Muscle layer of duodenum (tissue), 2 donors: Measurements from ENCODE around the gene STN1.

Experiments
- H3K27ac ChIP-seq: one replicate; pipeline ENCODE4 v1.7.0; 2013; ENCODE audit warnings: mild to moderate bottlenecking, low read length
- H3K27me3 ChIP-seq: one replicate; pipeline ENCODE4 v1.7.0; 2013; ENCODE audit warnings: low read depth, mild to moderate bottlenecking, control low read depth, low read length
- H3K36me3 ChIP-seq, 2 donors: one replicate each; pipeline ENCODE4 v1.7.0; 2013; ENCODE audit warnings: low read length in 2 of 2, control low read depth in 1 of 2, mild to moderate bottlenecking in 1 of 2; ENCODE audit not compliant: insufficient read depth in 2 of 2, control insufficient read depth in 1 of 2
- H3K4me1 ChIP-seq, 2 donors: one replicate each; pipeline ENCODE4 v1.7.0; 2013; ENCODE audit warnings: low read length in 2 of 2, mild to moderate bottlenecking in 2 of 2, control low read depth in 1 of 2, moderate library complexity in 1 of 2; ENCODE audit not compliant: insufficient read depth in 2 of 2, control insufficient read depth in 1 of 2
- H3K4me3 ChIP-seq, 2 donors: one replicate each; pipeline ENCODE4 v1.7.0; 2013; ENCODE audit warnings: low read length in 2 of 2, low read depth in 1 of 2, mild to moderate bottlenecking in 1 of 2
- H3K9me3 ChIP-seq, 2 donors: one replicate each; pipeline ENCODE4 v1.7.0; 2013; ENCODE audit warnings: low read length in 2 of 2, control low read depth in 1 of 2, mild to moderate bottlenecking in 1 of 2; ENCODE audit not compliant: control insufficient read depth in 1 of 2
- donor health status: healthy.

The STN1 gene

GRCh38 chr10:103893817-103894216 lies 24.2 kb downstream of the STN1 start:
- Histone ChIP-seq H3K4me3 (no peak overlapping the region), H3K27ac (peak overlapping the region; percentile 81), H3K4me1 (peaks cover 15 to 20% of the 10 kb centered on the region in 2 donors), H3K27me3 (no peaks in the 10 kb centered on the region), H3K9me3 (no peaks in the 10 kb centered on the region), H3K36me3 (peaks cover 28 to 36% of the 10 kb centered on the region in 2 donors)

- Histone ChIP-seq H3K36me3 (peaks cover 18 to 24% of the 10 kb centered on the region in 2 donors), H3K9me3 (no peaks in the 10 kb centered on the region), H3K27ac (no peak overlapping the region), H3K4me1 (peaks cover 25 to 32% of the 10 kb centered on the region in 2 donors), H3K4me3 (no peak overlapping the region), H3K27me3 (no peaks in the 10 kb centered on the region)
Measured at GRCh38 chr10:103892181-103892580, 25.8 kb downstream of the STN1 start.

- peaks cover 23 to 32% of the 10 kb centered on the region in 2 donors for H3K4me1 ChIP-seq
- H3K4me3 ChIP-seq: no peak overlapping the region
Measured at GRCh38 chr10:103890688-103891087, 27.3 kb downstream of the STN1 start.

GRCh38 chr10:103890194-103890658 lies 27.8 kb downstream of the STN1 start:
- Histone ChIP-seq H3K4me1 (peaks cover 18 to 35% of the 10 kb centered on the region in 2 donors), H3K9me3 (no peaks in the 10 kb centered on the region), H3K36me3 (peaks cover 23 to 25% of the 10 kb centered on the region in 2 donors), H3K27me3 (no peaks in the 10 kb centered on the region), H3K4me3 (no peak overlapping the region), H3K27ac (peak overlapping the region; percentile 60)

More at GRCh38 chr10:103890688-103891087, 27.3 kb downstream of the STN1 start:
- Histone ChIP-seq H3K9me3 (no peaks in the 10 kb centered on the region), H3K27me3 (no peaks in the 10 kb centered on the region), H3K27ac (peak overlapping the region; percentile 60), H3K36me3 (peaks cover 23 to 25% of the 10 kb centered on the region in 2 donors)

GRCh38 chr10:103889121-103889720 lies 28.8 kb downstream of the STN1 start:
- H3K27ac ChIP-seq: peak overlapping the region; percentile 50
- H3K27me3 ChIP-seq: no peaks in the 10 kb centered on the region
- no peaks in the 10 kb centered on the region for H3K9me3 ChIP-seq
- H3K4me3 ChIP-seq: no peak overlapping the region
- peaks cover 20 to 23% of the 10 kb centered on the region in 2 donors for H3K36me3 ChIP-seq
- H3K4me1 ChIP-seq: peaks cover 12 to 35% of the 10 kb centered on the region in 2 donors

- H3K27me3 ChIP-seq: no peaks in the 10 kb centered on the region
- H3K4me1 ChIP-seq: peaks cover 6 to 30% of the 10 kb centered on the region in 2 donors
- no peaks in the 10 kb centered on the region for H3K9me3 ChIP-seq
- H3K36me3 ChIP-seq: peaks cover 20 to 23% of the 10 kb centered on the region in 2 donors
- H3K4me3 ChIP-seq: no peak overlapping the region
- H3K27ac ChIP-seq: peak overlapping the region; percentile 50
Measured at GRCh38 chr10:103888113-103888841, 29.7 kb downstream of the STN1 start.

DNA sequence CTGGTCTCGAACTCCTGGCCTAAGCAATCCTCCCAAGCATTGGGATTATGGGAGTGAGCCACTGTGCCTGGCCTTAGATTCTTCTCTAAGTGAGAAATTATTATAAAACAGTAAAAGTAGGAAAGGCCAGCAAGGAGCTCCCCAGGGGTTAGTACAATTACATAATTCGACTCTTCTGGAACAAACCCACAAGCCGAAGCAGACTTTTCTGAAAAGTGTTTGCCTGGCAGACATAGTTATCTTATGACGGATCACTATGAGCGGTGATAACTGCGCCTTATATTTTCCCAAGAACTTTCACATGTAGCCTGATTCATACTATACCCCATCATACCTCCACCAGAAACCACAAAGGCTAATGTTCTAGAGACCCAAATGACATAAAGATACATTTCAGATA lies 32.4 kb downstream of the STN1 start:
- H3K4me3 ChIP-seq: no peak overlapping the region
- H3K9me3 ChIP-seq: no peaks in the 10 kb centered on the region
- H3K27me3 ChIP-seq: no peaks in the 10 kb centered on the region
- H3K27ac ChIP-seq: no peak overlapping the region
- H3K4me1 ChIP-seq: peaks cover 6 to 30% of the 10 kb centered on the region in 2 donors
- peaks cover 27% of the 10 kb centered on the region in 2 donors for H3K36me3 ChIP-seq

DNA sequence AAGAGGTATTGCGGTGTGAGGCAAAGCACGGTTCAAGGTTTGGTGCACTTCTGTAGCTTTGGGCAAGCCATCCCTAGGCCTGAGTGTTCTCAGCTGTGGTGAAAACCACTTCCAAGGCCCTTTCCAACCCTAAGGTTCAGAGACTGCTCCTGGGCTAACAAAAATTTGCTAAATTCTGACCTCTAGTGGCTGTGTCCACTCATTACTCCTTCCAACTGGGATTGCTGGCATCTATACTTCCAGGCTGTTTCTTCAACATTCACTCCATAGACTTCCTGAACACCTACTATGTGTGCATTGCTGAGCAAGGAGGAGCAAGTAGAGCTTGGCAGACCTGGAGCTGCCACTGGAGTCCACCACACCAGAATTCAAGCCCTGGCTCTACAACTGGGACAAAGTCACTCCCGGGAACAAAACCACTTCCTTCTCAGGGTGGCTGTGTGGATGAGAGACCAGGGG lies 33.3 kb downstream of the STN1 start:
- Histone ChIP-seq H3K9me3 (no peaks in the 10 kb centered on the region), H3K36me3 (peaks cover 31 to 35% of the 10 kb centered on the region in 2 donors), H3K4me3 (no peak overlapping the region), H3K4me1 (peaks cover 6 to 30% of the 10 kb centered on the region in 2 donors), H3K27ac (no peak overlapping the region), H3K27me3 (no peaks in the 10 kb centered on the region)

DNA sequence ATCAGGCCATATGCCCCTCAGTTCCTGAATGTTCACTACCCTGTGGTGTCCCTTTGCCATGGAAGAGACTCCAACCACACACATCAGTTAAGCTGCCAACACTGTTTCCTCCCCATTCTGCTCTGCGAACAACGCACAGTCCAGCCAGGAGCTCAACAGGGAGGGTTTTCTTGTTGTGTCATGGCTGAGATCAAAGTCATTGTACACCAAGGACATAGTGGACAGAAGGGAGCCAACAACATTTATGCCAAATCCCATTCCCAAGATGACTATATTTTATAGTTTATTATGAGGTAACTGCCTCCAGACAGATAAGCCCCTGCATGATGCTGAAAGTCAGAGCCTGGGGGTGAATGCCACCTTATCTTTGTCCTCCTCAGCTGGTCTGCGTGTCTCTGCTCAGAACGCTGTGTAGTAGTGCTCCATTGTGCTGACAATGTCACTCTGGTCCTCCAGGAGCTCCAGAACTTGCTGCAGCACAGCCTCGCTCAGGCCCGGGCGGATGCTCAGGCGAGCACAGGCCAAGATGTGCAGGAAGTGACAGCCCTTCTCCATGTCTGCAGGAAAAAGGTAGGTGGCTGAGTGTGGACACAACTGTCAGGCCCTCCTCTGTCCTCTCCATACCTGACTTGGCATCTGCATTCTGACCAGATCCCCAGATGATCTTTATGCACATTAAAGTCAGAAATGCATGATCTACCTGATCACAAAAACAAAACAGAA lies 35.5 kb downstream of the STN1 start:
- Histone ChIP-seq H3K27me3 (no peaks in the 10 kb centered on the region), H3K36me3 (peaks cover 42 to 51% of the 10 kb centered on the region in 2 donors), H3K4me1 (peaks cover 0 to 15% of the 10 kb centered on the region in 2 donors), H3K27ac (no peak overlapping the region), H3K9me3 (no peaks in the 10 kb centered on the region), H3K4me3 (no peak overlapping the region)

DNA sequence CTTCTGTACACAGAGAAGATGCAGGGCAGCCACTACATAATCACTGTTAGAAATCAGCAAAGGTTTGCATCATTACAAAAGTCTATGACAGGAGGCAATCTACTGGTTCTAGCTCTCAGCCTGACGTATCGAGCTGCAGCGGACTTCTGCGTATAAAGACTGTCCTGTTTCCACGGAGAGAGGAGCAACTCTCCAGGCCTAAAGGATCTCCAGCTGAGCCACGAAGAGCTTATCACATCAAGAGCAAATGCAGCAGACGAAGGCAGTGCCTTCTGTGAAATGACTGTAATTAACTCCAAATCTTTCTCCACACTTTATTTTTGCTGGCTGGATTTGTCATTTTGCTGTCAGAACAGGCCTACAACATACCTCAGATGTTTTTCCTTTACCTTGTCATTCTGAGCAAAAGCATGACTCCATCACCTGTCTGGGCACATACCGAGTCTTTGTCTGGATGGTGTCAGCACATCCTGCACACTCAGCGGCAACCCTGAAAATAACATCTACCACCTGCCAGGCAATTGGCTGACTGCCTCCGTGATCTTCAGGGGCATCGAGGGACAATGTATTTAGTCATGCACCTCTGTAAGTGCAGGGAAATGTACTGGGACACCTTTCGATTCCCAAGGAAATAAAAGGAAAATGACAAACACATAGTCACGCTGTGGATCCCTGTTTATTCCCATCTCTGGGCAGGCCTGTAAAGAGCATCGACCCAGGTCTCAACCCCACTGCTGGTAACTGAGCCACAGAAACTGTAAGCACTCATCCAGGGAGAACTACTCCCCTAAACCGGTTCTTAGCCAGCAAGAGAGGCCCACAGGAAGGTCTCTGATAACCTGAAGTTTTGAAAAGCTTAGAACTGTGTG lies 36.3 kb downstream of the STN1 start:
- Histone ChIP-seq H3K9me3 (no peaks in the 10 kb centered on the region), H3K27me3 (no peaks in the 10 kb centered on the region), H3K36me3 (peaks cover 37 to 44% of the 10 kb centered on the region in 2 donors), H3K27ac (no peak overlapping the region), H3K4me1 (peaks cover 0 to 13% of the 10 kb centered on the region in 2 donors), H3K4me3 (no peak overlapping the region)
